HepG2 (cell line): ENCODE measurements around the gene RMI2. TPM values are rescaled to one million over a fixed set of nuclear protein-coding genes. Genes with fewer than 3 reads are reported as not detected.

Source experiments
- ARNT ChIP-seq: fragments of 450-650 bp; IDR thresholded peaks from 2 replicates; pipeline ENCODE4 v1.6.1; 2017
- CAMTA2 ChIP-seq: sonication (generic); formaldehyde crosslinking; IDR thresholded peaks from 2 replicates; pipeline ENCODE4 v1.4.0; 2020; ENCODE audit warnings: mild to moderate bottlenecking, missing genetic modification reagents, borderline replicate concordance
- CEBPZ ChIP-seq: IDR thresholded peaks from 2 replicates; pipeline ENCODE4 v1.6.1; 2012; ENCODE audit warnings: low read length, improper control_type of control experiment
- GZF1 ChIP-seq: sonication (generic); formaldehyde crosslinking; IDR thresholded peaks from 2 replicates; pipeline ENCODE4 v1.5.1; 2020; ENCODE audit warnings: mild to moderate bottlenecking, missing genetic modification reagents
- HMG20B ChIP-seq: conservative IDR thresholded peaks from 2 replicates; pipeline ENCODE4 v1.6.1; 2016; ENCODE audit warnings: missing genetic modification reagents, missing compliant biosample characterization
- HNRNPLL ChIP-seq: fragments of 200-400 bp; formaldehyde crosslinking; IDR thresholded peaks from 2 replicates; pipeline ENCODE4 v1.6.1; 2017; ENCODE audit warnings: mild to moderate bottlenecking, low read depth, low read length; ENCODE audit not compliant: poor library complexity, severe bottlenecking
- POLR2AphosphoS2 ChIP-seq: IDR thresholded peaks from 2 replicates; pipeline ENCODE4 v1.6.1; 2011; ENCODE audit warnings: low read depth, low read length, improper control_type of control experiment
- SMAD1 ChIP-seq: sonication (generic); formaldehyde crosslinking; IDR thresholded peaks from 2 replicates; pipeline ENCODE4 v1.4.0; 2020; ENCODE audit warnings: missing genetic modification reagents, low read depth, mild to moderate bottlenecking, borderline replicate concordance
- SP5 ChIP-seq: IDR thresholded peaks from 2 replicates; pipeline ENCODE4 v1.6.1; 2016; ENCODE audit warnings: low read depth, borderline replicate concordance
- ZBTB37 ChIP-seq: sonication (generic); formaldehyde crosslinking; IDR thresholded peaks from 2 replicates; pipeline ENCODE4 v1.4.0; 2020; ENCODE audit warnings: mild to moderate bottlenecking, missing genetic modification reagents
- ZNF280D ChIP-seq: sonication (generic); formaldehyde crosslinking; IDR thresholded peaks from 2 replicates; pipeline ENCODE4 v1.5.1; 2020; ENCODE audit warnings: mild to moderate bottlenecking, missing genetic modification reagents
- ZNF296 ChIP-seq: sonication (generic); formaldehyde crosslinking; conservative IDR thresholded peaks from 2 replicates; pipeline ENCODE4 v1.5.0; 2020; ENCODE audit warnings: mild to moderate bottlenecking, missing genetic modification reagents
- ZNF337 ChIP-seq: sonication (generic); formaldehyde crosslinking; IDR thresholded peaks from 2 replicates; pipeline ENCODE4 v1.5.1; 2020; ENCODE audit warnings: missing genetic modification reagents, low read depth, mild to moderate bottlenecking, borderline replicate concordance
- ZNF367 ChIP-seq: sonication (generic); formaldehyde crosslinking; IDR thresholded peaks from 2 replicates; pipeline ENCODE4 v1.4.0; 2020; ENCODE audit warnings: missing genetic modification reagents, borderline replicate concordance
- ZNF446 ChIP-seq: sonication (generic); formaldehyde crosslinking; IDR thresholded peaks from 2 replicates; pipeline ENCODE4 v1.5.0; 2020; ENCODE audit warnings: mild to moderate bottlenecking, missing genetic modification reagents
- ZNF451 ChIP-seq: sonication (generic); formaldehyde crosslinking; IDR thresholded peaks from 2 replicates; pipeline ENCODE4 v1.5.0; 2020; ENCODE audit warnings: mild to moderate bottlenecking, missing genetic modification reagents
- ZNF639 ChIP-seq: conservative IDR thresholded peaks from 2 replicates; pipeline ENCODE4 v1.6.1; 2018; ENCODE audit warnings: missing genetic modification reagents
- ZNF704 ChIP-seq: sonication (generic); formaldehyde crosslinking; IDR thresholded peaks from 2 replicates; pipeline ENCODE4 v1.8.1; 2023; ENCODE audit warnings: mild to moderate bottlenecking, inconsistent platforms, moderate library complexity, missing genetic modification reagents, borderline replicate concordance
- ZSCAN21 ChIP-seq: sonication (generic); formaldehyde crosslinking; IDR thresholded peaks from 2 replicates; pipeline ENCODE4 v1.8.0; 2022; ENCODE audit warnings: mild to moderate bottlenecking, missing genetic modification reagents, moderate library complexity, borderline replicate concordance
- polyA plus RNA-seq, 8 experiments: library from polyadenylated mRNA; depleted of rRNA in 3 of 8; stranded (reverse) in 7 of 8; unstranded in 1 of 8; fragments of >200 nt; fragmentation: Illumina TruSeq in 4 of 8; extraction: Trizol in 4 of 8; gene quantifications; 2 replicates each; pipeline versions ENCODE4 v1.2.1 to v1.2.3, GENCODE V29; 2011 to 2016; ENCODE audit warnings: low read depth in 4 of 8, missing spikeins in 1 of 8, mixed read lengths in 1 of 8; ENCODE audit not compliant: insufficient read depth in 1 of 8
- total RNA-seq, 5 experiments: library from RNA; depleted of rRNA; stranded (reverse); fragments of >200 nt; fragmentation: Illumina TruSeq; extraction: Trizol; gene quantifications; 2 replicates each; pipeline ENCODE4 v1.2.3, GENCODE V29; 2016; ENCODE audit warnings: low read depth in 1 of 5

Gene RMI2
- total and polyA plus RNA-seq, 2 of the 13 experiments (the other 11 are each of a cell fraction or from before 2014, with no cell fraction given) = 24.5 to 55.7 TPM

- TF ChIP-seq CEBPZ (no peak), POLR2AphosphoS2 (no peak), ZNF451 (CRISPR knock-in tag) (no peak), ZNF337 (no peak), ZNF704 (no peak), ZSCAN21 (peak; percentile 50; the same call in 1 of the 2 replicates), ZBTB37 (peak; percentile 44; the same call in 1 of the 2 replicates), HMG20B (CRISPR knock-in tag) (no peak), GZF1 (CRISPR knock-in tag) (no peak), ZNF446 (CRISPR knock-in tag) (peak; percentile 75; the same call in 1 of the 2 replicates), ZNF280D (CRISPR knock-in tag) (0 out of 2 replicates have a peak, but pooled peaks have one; percentile 36), HNRNPLL (peak; percentile 10), ZNF367 (CRISPR knock-in tag) (no peak), CAMTA2 (CRISPR knock-in tag) (0 out of 2 replicates have a peak, but pooled peaks have one; percentile 62), ARNT (no peak), SMAD1 (CRISPR knock-in tag) (no peak), SP5 (CRISPR knock-in tag) (no peak), ZNF639 (CRISPR knock-in tag) (no peak), ZNF296 (CRISPR knock-in tag) (no peak; the same call in 1 of the 2 replicates)
Observed at GRCh38 chr16:11384956-11385586, 39.8 kb downstream of the RMI2 start (continued).
